CD14-positive monocyte (primary cell): ENCODE measurements around the gene KLHDC8A. TPM values are rescaled to one million over a fixed set of nuclear protein-coding genes. Genes with fewer than 3 reads are reported as not detected.
A peak's percentile ranks its signal among the peaks of the same experiment; 100 is the strongest.

Source experiments
- DNase-seq, 3 donors: peaks; one replicate each; pipeline ENCODE4 v3.0.0-alpha.2; 2011 to 2022
- H2AFZ ChIP-seq: 2 replicates; pipeline ENCODE4 v1.6.0; 2012; ENCODE audit warnings: mild to moderate bottlenecking, low read depth, low read length, inconsistent platforms; ENCODE audit not compliant: insufficient read depth, poor library complexity, severe bottlenecking
- H3K27ac ChIP-seq, 2 donors: 1 replicate in 1 of 2; 2 replicates in 1 of 2; pipeline ENCODE4 v1.5.1; 2012 to 2013; ENCODE audit warnings: low read length in 2 of 2, control low read depth in 1 of 2, inconsistent platforms in 1 of 2, low read depth in 1 of 2, mild to moderate bottlenecking in 1 of 2
- H3K27me3 ChIP-seq, 2 donors: one replicate each; pipeline versions ENCODE4 v1.6.0 to v1.6.1; 2011 to 2013; ENCODE audit warnings: low read length in 2 of 2; ENCODE audit not compliant: control insufficient read depth in 2 of 2, insufficient read depth in 2 of 2
- H3K36me3 ChIP-seq, 2 donors: replicated peaks in 1 of 2; 1 replicate in 1 of 2; 2 replicates in 1 of 2; pipeline versions ENCODE4 v1.5.1 to v1.6.1; 2012 to 2013; ENCODE audit warnings: low read length in 2 of 2, control low read depth in 1 of 2, inconsistent platforms in 1 of 2, mild to moderate bottlenecking in 1 of 2; ENCODE audit not compliant: insufficient read depth in 2 of 2, control insufficient read depth in 1 of 2
- H3K4me1 ChIP-seq, 2 donors: 1 replicate in 1 of 2; 2 replicates in 1 of 2; pipeline versions ENCODE4 v1.5.1 to v1.6.1; 2012 to 2013; ENCODE audit warnings: low read length in 2 of 2, control low read depth in 1 of 2, inconsistent platforms in 1 of 2, mild to moderate bottlenecking in 1 of 2, moderate library complexity in 1 of 2; ENCODE audit not compliant: insufficient read depth in 2 of 2, control insufficient read depth in 1 of 2
- H3K4me2 ChIP-seq: replicated peaks from 2 replicates; pipeline ENCODE3; 2012; ENCODE audit warnings: low read length, moderate library complexity, mild to moderate bottlenecking; ENCODE audit not compliant: poor library complexity, severe bottlenecking; ENCODE audit errors: extremely low read depth
- H3K4me3 ChIP-seq, 3 experiments: fragments of 200-600 bp in 1 of 3; sonication (generic) in 1 of 3; replicated peaks in 1 of 3; 1 replicate in 2 of 3; 2 replicates in 1 of 3; pipeline ENCODE4 v1.5.1; 2011 to 2013; ENCODE audit warnings: low read length in 3 of 3, mild to moderate bottlenecking in 3 of 3, control low read depth in 2 of 3, low read depth in 2 of 3, inconsistent platforms in 1 of 3, moderate library complexity in 1 of 3
- H3K79me2 ChIP-seq: 2 replicates; pipeline ENCODE4 v1.6.0; 2012; ENCODE audit warnings: mild to moderate bottlenecking, control low read depth, inconsistent platforms, low read length, moderate library complexity; ENCODE audit not compliant: insufficient read depth
- H3K9ac ChIP-seq: 2 replicates; pipeline ENCODE4 v1.6.0; 2017; ENCODE audit warnings: low read length, mild to moderate bottlenecking; ENCODE audit not compliant: insufficient read depth, poor library complexity, severe bottlenecking
- H3K9me3 ChIP-seq, 2 donors: replicated peaks in 1 of 2; 1 replicate in 1 of 2; 2 replicates in 1 of 2; pipeline versions ENCODE4 v1.5.1 to v1.6.1; 2012 to 2013; ENCODE audit warnings: low read length in 2 of 2, control low read depth in 1 of 2; ENCODE audit not compliant: control insufficient read depth in 1 of 2, insufficient read depth in 1 of 2
- H4K20me1 ChIP-seq: 2 replicates; pipeline ENCODE4 v1.6.0; 2012; ENCODE audit warnings: mild to moderate bottlenecking, low read length, control low read depth, moderate library complexity; ENCODE audit not compliant: insufficient read depth
- H3K27ac Mint-ChIP-seq, 7 donors: one replicate each; pipeline ENCODE4 v1.8.0; 2020; ENCODE audit warnings: mild to moderate bottlenecking in 7 of 7, mixed read lengths in 7 of 7, moderate library complexity in 6 of 7, inconsistent platforms in 2 of 7
- H3K27me3 Mint-ChIP-seq, 3 donors: one replicate each; pipeline ENCODE4 v1.8.0; 2021 to 2022; ENCODE audit warnings: low read depth in 3 of 3, mild to moderate bottlenecking in 3 of 3, mixed read lengths in 3 of 3, moderate library complexity in 3 of 3, inconsistent platforms in 1 of 3
- H3K36me3 Mint-ChIP-seq, 2 donors: one replicate each; pipeline ENCODE4 v1.8.0; 2020; ENCODE audit warnings: mixed read lengths in 2 of 2, inconsistent platforms in 1 of 2, mild to moderate bottlenecking in 1 of 2
- H3K4me1 Mint-ChIP-seq: one replicate; pipeline ENCODE4 v1.8.0; 2020; ENCODE audit warnings: mild to moderate bottlenecking, mixed read lengths
- H3K4me3 Mint-ChIP-seq, 2 donors: one replicate each; pipeline ENCODE4 v1.8.0; 2020; ENCODE audit warnings: mild to moderate bottlenecking in 2 of 2, mixed read lengths in 2 of 2, moderate library complexity in 1 of 2
- H3K9me3 Mint-ChIP-seq, 7 donors: one replicate each; pipeline ENCODE4 v1.8.0; 2020 to 2022; ENCODE audit warnings: mixed read lengths in 7 of 7, mild to moderate bottlenecking in 6 of 7, moderate library complexity in 6 of 7, inconsistent platforms in 2 of 7
- WGBS: methylation state at CpG from one replicate; pipeline ENCODE4 v1.1.5; 2013; ENCODE audit warnings: missing lambda C conversion rate; ENCODE audit not compliant: insufficient coverage; 5-methylcytosine and 5-hydroxymethylcytosine counted together
- intact Hi-C, 2 donors: fragments of 100-400 bp; cut with micrococcal nuclease; formaldehyde crosslinking; loops; one replicate each; pipeline versions ENCODE4 v1.15.0 to v1.15.1; 2023
- polyA plus RNA-seq, 3 donors: library from polyadenylated mRNA; depleted of rRNA in 1 of 3; unstranded in 2 of 3; stranded (reverse) in 1 of 3; fragments of 300-500 nt in 2 of 3; fragments of >200 nt in 1 of 3; fragmentation: Illumina TruSeq in 2 of 3; gene quantifications; 1 replicate in 2 of 3; 2 replicates in 1 of 3; pipeline ENCODE4 v1.2.3, GENCODE V29; 2012 to 2021
- TF ChIP-seq, protein P1 (sequence below): fragments of 200-600 bp; IDR thresholded peaks from one replicate; pipeline ENCODE4 v1.8.0; 2022; ENCODE audit warnings: antibody characterized with exemption, mild to moderate bottlenecking

Gene KLHDC8A
- polyA plus RNA-seq, 3 donors = not detected

DNA sequence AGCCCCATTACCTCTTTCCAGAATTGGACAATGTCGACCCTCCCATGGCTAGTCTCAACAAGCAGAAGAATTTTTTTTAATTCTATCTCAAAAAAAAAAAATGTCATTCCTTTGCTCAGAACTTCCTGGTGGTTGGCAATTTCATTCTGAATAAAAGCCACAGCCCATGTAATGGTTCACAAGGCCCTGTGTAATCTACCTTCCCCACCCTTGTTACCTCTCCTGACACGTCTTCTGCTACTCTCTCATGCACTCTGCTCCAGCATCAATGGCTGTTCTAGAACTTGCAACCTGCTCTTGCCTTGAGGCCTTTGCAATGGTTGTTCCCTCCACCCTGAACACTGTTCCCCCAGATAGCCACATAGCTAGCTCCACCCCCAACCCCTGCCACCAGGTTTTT is 60.6 kb downstream of the KLHDC8A start:
- no peak overlapping the region for H3K27ac ChIP-seq
- peaks cover 39% of the 10 kb centered on the region for H3K4me1 Mint-ChIP-seq
- TF ChIP-seq, protein P1, sequence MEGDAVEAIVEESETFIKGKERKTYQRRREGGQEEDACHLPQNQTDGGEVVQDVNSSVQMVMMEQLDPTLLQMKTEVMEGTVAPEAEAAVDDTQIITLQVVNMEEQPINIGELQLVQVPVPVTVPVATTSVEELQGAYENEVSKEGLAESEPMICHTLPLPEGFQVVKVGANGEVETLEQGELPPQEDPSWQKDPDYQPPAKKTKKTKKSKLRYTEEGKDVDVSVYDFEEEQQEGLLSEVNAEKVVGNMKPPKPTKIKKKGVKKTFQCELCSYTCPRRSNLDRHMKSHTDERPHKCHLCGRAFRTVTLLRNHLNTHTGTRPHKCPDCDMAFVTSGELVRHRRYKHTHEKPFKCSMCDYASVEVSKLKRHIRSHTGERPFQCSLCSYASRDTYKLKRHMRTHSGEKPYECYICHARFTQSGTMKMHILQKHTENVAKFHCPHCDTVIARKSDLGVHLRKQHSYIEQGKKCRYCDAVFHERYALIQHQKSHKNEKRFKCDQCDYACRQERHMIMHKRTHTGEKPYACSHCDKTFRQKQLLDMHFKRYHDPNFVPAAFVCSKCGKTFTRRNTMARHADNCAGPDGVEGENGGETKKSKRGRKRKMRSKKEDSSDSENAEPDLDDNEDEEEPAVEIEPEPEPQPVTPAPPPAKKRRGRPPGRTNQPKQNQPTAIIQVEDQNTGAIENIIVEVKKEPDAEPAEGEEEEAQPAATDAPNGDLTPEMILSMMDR = no peak

DNA sequence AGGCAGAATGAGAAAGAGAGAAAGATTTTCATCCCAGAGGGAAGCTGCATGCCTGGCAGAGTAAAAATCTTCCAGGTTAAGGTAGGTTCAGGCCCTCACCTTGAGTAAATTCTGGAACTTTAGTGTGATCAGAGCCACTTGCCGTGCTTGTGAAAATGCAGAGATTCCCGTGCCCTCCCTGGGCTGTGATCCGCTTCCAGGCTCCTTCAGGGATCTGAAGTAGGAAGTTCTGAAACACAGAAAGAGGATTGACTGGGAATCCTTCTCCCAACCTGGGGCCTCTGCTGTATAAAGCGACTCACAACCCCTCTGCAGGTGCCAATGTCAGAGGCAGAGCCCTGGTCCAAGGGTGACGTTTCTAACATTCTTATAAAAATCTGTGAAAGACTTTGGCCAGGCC is 61.8 kb downstream of the KLHDC8A start:
- H3K27ac Mint-ChIP-seq = peak overlapping the region in 1 of 7 donors; percentile 59
- peaks cover 5% of the 10 kb centered on the region in 3 donors for H3K27me3 Mint-ChIP-seq
- Histone ChIP-seq H2AFZ (no peak overlapping the region), H3K4me1 (peaks cover 7 to 18% of the 10 kb centered on the region in 2 donors), H3K4me3 (no peak overlapping the region), H4K20me1 (no peaks in the 10 kb centered on the region), H3K27me3 (no peaks in the 10 kb centered on the region), H3K9me3 (no peaks in the 10 kb centered on the region), H3K9ac (no peak overlapping the region), H3K79me2 (no peaks in the 10 kb centered on the region), H3K27ac (no peak overlapping the region), H3K4me2 (no peak overlapping the region), H3K36me3 (no peaks in the 10 kb centered on the region)
- intact Hi-C loops = no loop called here
- 100% methylated on average over 3 of the region's 5 CpGs for WGBS
- TF ChIP-seq, protein P1 = no peak
- H3K36me3 Mint-ChIP-seq = no peaks in the 10 kb centered on the region
- H3K4me3 Mint-ChIP-seq = peak overlapping the region in 1 of 2 donors; percentile 46
- H3K4me1 Mint-ChIP-seq = peaks cover 29% of the 10 kb centered on the region
- H3K9me3 Mint-ChIP-seq = no peaks in the 10 kb centered on the region
- no peak for DNase-seq

More for the DNA sequence above, 60.6 kb downstream of the KLHDC8A start:
- Mint-ChIP-seq H3K27ac (no peak overlapping the region), H3K36me3 (peaks cover 0 to 6% of the 10 kb centered on the region in 2 donors), H3K9me3 (no peaks in the 10 kb centered on the region), H3K4me3 (no peak overlapping the region), H3K27me3 (peaks cover 5% of the 10 kb centered on the region in 3 donors)
- H3K4me1 ChIP-seq = peaks cover 12 to 24% of the 10 kb centered on the region in 2 donors
- H3K4me3 ChIP-seq = no peak overlapping the region
- no peaks in the 10 kb centered on the region for H3K27me3 ChIP-seq
- WGBS = 50% methylated on average over 1 of the region's 2 CpGs
- H3K79me2 ChIP-seq = no peaks in the 10 kb centered on the region
- intact Hi-C loops = no loop called here
- H2AFZ ChIP-seq = no peak overlapping the region
- H3K4me2 ChIP-seq = no peak overlapping the region
- no peak for DNase-seq
- peaks cover 2% of the 10 kb centered on the region in 2 donors for H3K36me3 ChIP-seq
- H3K9ac ChIP-seq = no peak overlapping the region
- H3K9me3 ChIP-seq = no peaks in the 10 kb centered on the region
- peaks cover 4% of the 10 kb centered on the region for H4K20me1 ChIP-seq
